WTC11 (cell line): ENCODE data around the gene SREBF2. TPM values are rescaled to one million over a fixed set of nuclear protein-coding genes. Genes with fewer than 3 reads are reported as not detected.

Experiments used
- ATF1 ChIP-seq: sonication (generic); formaldehyde crosslinking; IDR thresholded peaks from 2 replicates; pipeline ENCODE4 v1.8.1; 2023; ENCODE audit warnings: mild to moderate bottlenecking, moderate library complexity, missing genetic modification reagents
- CDX4 ChIP-seq: fragments of 250-450 bp; sonication (Bioruptor Pico); IDR thresholded peaks from 2 replicates; pipeline ENCODE4 v1.9.0; 2021; ENCODE audit warnings: moderate library complexity, mild to moderate bottlenecking, inconsistent platforms, borderline replicate concordance
- E2F4 ChIP-seq: sonication (generic); formaldehyde crosslinking; IDR thresholded peaks from 2 replicates; pipeline ENCODE4 v1.8.1; 2022; ENCODE audit warnings: low read depth, mild to moderate bottlenecking, moderate library complexity, missing genetic modification reagents, borderline replicate concordance
- ETV6 ChIP-seq: sonication (generic); formaldehyde crosslinking; IDR thresholded peaks from 2 replicates; pipeline ENCODE4 v1.8.1; 2022; ENCODE audit warnings: mild to moderate bottlenecking, missing genetic modification reagents
- HMGXB4 ChIP-seq: sonication (generic); formaldehyde crosslinking; IDR thresholded peaks from 2 replicates; pipeline ENCODE4 v1.8.1; 2023; ENCODE audit warnings: mild to moderate bottlenecking, moderate library complexity, missing genetic modification reagents
- IRF2 ChIP-seq: sonication (generic); formaldehyde crosslinking; IDR thresholded peaks from 2 replicates; pipeline ENCODE4 v1.8.0; 2022; ENCODE audit warnings: low read depth, missing genetic modification reagents, borderline replicate concordance
- NR1H2 ChIP-seq: sonication (generic); formaldehyde crosslinking; IDR thresholded peaks from 2 replicates; pipeline ENCODE4 v1.9.0; 2021; ENCODE audit warnings: mild to moderate bottlenecking, moderate library complexity, missing genetic modification reagents
- OVOL2 ChIP-seq: fragments of 250-450 bp; sonication (Bioruptor Pico); IDR thresholded peaks from 2 replicates; pipeline ENCODE4 v1.9.0; 2021; ENCODE audit warnings: mild to moderate bottlenecking, borderline replicate concordance
- RORB ChIP-seq: fragments of 250-450 bp; sonication (Bioruptor Pico); IDR thresholded peaks from 2 replicates; pipeline ENCODE4 v1.9.0; 2021; ENCODE audit warnings: mild to moderate bottlenecking
- TEAD1 ChIP-seq: sonication (generic); formaldehyde crosslinking; IDR thresholded peaks from 2 replicates; pipeline ENCODE4 v1.8.0; 2022; ENCODE audit warnings: mild to moderate bottlenecking, missing genetic modification reagents
- USF2 ChIP-seq: sonication (generic); formaldehyde crosslinking; IDR thresholded peaks from 2 replicates; pipeline ENCODE4 v1.8.1; 2023; ENCODE audit warnings: mild to moderate bottlenecking, missing genetic modification reagents, moderate library complexity
- ZNF121 ChIP-seq: sonication (generic); formaldehyde crosslinking; IDR thresholded peaks from 2 replicates; pipeline ENCODE4 v1.8.0; 2023; ENCODE audit warnings: missing genetic modification reagents
- ZNF263 ChIP-seq: sonication (generic); formaldehyde crosslinking; IDR thresholded peaks from 2 replicates; pipeline ENCODE4 v1.8.1; 2022; ENCODE audit warnings: low read depth, mild to moderate bottlenecking, moderate library complexity, missing genetic modification reagents
- ZNF317 ChIP-seq: sonication (generic); formaldehyde crosslinking; IDR thresholded peaks from 2 replicates; pipeline ENCODE4 v1.8.1; 2023; ENCODE audit warnings: low read depth, mild to moderate bottlenecking, moderate library complexity, missing genetic modification reagents, borderline replicate concordance
- ZNF396 ChIP-seq: fragments of 250-450 bp; sonication (Bioruptor Pico); IDR thresholded peaks from 2 replicates; pipeline ENCODE4 v1.8.0; 2021; ENCODE audit warnings: mild to moderate bottlenecking, moderate library complexity, borderline replicate concordance
- total RNA-seq: library from RNA; stranded (reverse); gene quantifications from 3 replicates; pipeline ENCODE4 v1.2.3, GENCODE V29; 2021
- TF ChIP-seq, protein P1 (sequence below): sonication (generic); formaldehyde crosslinking; IDR thresholded peaks from 2 replicates; pipeline ENCODE4 v1.8.0; 2023; ENCODE audit warnings: missing genetic modification reagents
- TF ChIP-seq, protein P2 (sequence below): sonication (generic); formaldehyde crosslinking; IDR thresholded peaks from 2 replicates; pipeline ENCODE4 v1.8.0; 2022; ENCODE audit warnings: mild to moderate bottlenecking, missing genetic modification reagents
- TF ChIP-seq, protein P3 (sequence below): fragments of 250-450 bp; sonication (Bioruptor Pico); IDR thresholded peaks from 2 replicates; pipeline ENCODE4 v1.9.0; 2021; ENCODE audit warnings: mild to moderate bottlenecking
- TF ChIP-seq, protein P4 (sequence below): sonication (generic); formaldehyde crosslinking; IDR thresholded peaks from 2 replicates; pipeline ENCODE4 v1.8.1; 2023; ENCODE audit warnings: mild to moderate bottlenecking, missing genetic modification reagents
- TF ChIP-seq, protein P5 (sequence below): fragments of 250-450 bp; sonication (Bioruptor Pico); IDR thresholded peaks from 2 replicates; pipeline ENCODE4 v1.9.0; 2021; ENCODE audit warnings: mild to moderate bottlenecking
- TF ChIP-seq, protein P6 (sequence below): sonication (generic); formaldehyde crosslinking; IDR thresholded peaks from 2 replicates; pipeline ENCODE4 v1.8.1; 2022; ENCODE audit warnings: mild to moderate bottlenecking, moderate library complexity, missing genetic modification reagents

The SREBF2 gene
- total RNA-seq, 1 experiment from 2014 or later = 151 TPM

DNA sequence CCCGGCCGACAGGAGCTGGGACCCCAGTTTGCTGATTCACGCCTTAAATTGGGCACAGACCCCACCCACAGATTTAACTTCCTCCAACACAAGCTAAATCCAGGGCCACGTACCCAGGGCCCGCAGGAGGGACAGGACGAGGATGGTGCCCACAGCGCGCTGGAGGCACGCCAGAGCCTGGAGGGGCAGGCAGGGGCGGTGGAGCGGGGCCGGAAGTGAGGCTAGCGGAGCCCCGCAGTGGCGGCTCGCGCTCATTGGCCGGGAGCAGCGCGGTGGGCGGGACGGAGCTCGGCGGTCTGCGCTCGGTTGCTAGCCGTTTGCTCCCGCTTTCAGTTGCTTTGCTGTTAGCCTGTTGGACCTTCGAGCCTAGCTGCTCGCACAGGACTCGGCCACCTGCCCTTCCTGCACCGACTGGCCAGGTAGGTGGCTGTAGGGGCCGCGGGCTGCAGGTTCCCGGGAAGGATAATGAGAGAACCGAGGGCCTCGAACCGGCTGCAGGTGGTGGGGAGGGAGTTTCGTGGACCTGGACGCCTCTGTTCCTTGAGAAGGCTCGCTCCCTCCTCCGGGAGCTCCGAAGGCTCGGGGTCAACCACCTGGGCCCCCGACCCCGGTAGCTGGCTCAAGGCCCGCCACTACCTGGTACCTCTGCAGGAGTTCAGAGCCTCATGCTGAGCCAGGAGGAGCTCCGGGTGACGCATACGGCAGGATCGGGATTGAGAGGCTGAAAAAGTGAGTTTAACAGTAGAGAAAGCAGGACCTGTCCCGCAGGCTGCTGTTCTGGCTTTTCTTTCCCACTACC, 32.4 kb upstream of the SREBF2 start, which contains the start of gene CCDC134 (continued):
- TF ChIP-seq E2F4 = no peak
- no peak for TF ChIP-seq ATF1 (CRISPR knock-in tag)
- TF ChIP-seq ZNF263 (CRISPR knock-in tag) = no peak
- TF ChIP-seq, protein P1, sequence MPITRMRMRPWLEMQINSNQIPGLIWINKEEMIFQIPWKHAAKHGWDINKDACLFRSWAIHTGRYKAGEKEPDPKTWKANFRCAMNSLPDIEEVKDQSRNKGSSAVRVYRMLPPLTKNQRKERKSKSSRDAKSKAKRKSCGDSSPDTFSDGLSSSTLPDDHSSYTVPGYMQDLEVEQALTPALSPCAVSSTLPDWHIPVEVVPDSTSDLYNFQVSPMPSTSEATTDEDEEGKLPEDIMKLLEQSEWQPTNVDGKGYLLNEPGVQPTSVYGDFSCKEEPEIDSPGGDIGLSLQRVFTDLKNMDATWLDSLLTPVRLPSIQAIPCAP (CRISPR knock-in tag) = no peak
- no peak for TF ChIP-seq IRF2 (CRISPR knock-in tag)
- TF ChIP-seq, protein P2, sequence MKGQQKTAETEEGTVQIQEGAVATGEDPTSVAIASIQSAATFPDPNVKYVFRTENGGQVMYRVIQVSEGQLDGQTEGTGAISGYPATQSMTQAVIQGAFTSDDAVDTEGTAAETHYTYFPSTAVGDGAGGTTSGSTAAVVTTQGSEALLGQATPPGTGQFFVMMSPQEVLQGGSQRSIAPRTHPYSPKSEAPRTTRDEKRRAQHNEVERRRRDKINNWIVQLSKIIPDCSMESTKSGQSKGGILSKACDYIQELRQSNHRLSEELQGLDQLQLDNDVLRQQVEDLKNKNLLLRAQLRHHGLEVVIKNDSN = peak; percentile 64; the same call in 1 of the 2 replicates
- TF ChIP-seq ZNF121 (CRISPR knock-in tag) = 0 out of 2 replicates have a peak, but pooled peaks have one; percentile 18
- TF ChIP-seq OVOL2 (CRISPR knock-in tag) = no peak
- TF ChIP-seq CDX4 (CRISPR knock-in tag) = no peak
- peak; percentile 50 for TF ChIP-seq HMGXB4
- TF ChIP-seq, protein P3, sequence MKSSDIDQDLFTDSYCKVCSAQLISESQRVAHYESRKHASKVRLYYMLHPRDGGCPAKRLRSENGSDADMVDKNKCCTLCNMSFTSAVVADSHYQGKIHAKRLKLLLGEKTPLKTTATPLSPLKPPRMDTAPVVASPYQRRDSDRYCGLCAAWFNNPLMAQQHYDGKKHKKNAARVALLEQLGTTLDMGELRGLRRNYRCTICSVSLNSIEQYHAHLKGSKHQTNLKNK (CRISPR knock-in tag) = no peak
- no peak for TF ChIP-seq ZNF317 (CRISPR knock-in tag)
- no peak for TF ChIP-seq RORB (CRISPR knock-in tag)
- 0 out of 2 replicates have a peak, but pooled peaks have one; percentile 20 for TF ChIP-seq USF2 (CRISPR knock-in tag)
- TF ChIP-seq, protein P4, sequence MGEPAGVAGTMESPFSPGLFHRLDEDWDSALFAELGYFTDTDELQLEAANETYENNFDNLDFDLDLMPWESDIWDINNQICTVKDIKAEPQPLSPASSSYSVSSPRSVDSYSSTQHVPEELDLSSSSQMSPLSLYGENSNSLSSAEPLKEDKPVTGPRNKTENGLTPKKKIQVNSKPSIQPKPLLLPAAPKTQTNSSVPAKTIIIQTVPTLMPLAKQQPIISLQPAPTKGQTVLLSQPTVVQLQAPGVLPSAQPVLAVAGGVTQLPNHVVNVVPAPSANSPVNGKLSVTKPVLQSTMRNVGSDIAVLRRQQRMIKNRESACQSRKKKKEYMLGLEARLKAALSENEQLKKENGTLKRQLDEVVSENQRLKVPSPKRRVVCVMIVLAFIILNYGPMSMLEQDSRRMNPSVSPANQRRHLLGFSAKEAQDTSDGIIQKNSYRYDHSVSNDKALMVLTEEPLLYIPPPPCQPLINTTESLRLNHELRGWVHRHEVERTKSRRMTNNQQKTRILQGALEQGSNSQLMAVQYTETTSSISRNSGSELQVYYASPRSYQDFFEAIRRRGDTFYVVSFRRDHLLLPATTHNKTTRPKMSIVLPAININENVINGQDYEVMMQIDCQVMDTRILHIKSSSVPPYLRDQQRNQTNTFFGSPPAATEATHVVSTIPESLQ (CRISPR knock-in tag) = no peak
- TF ChIP-seq ETV6 (CRISPR knock-in tag) = no peak; the same call in none of the 2 replicates
- TF ChIP-seq, protein P5, sequence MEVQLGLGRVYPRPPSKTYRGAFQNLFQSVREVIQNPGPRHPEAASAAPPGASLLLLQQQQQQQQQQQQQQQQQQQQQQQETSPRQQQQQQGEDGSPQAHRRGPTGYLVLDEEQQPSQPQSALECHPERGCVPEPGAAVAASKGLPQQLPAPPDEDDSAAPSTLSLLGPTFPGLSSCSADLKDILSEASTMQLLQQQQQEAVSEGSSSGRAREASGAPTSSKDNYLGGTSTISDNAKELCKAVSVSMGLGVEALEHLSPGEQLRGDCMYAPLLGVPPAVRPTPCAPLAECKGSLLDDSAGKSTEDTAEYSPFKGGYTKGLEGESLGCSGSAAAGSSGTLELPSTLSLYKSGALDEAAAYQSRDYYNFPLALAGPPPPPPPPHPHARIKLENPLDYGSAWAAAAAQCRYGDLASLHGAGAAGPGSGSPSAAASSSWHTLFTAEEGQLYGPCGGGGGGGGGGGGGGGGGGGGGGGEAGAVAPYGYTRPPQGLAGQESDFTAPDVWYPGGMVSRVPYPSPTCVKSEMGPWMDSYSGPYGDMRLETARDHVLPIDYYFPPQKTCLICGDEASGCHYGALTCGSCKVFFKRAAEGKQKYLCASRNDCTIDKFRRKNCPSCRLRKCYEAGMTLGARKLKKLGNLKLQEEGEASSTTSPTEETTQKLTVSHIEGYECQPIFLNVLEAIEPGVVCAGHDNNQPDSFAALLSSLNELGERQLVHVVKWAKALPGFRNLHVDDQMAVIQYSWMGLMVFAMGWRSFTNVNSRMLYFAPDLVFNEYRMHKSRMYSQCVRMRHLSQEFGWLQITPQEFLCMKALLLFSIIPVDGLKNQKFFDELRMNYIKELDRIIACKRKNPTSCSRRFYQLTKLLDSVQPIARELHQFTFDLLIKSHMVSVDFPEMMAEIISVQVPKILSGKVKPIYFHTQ (CRISPR knock-in tag) = no peak
- no peak for TF ChIP-seq ZNF396 (CRISPR knock-in tag)
- no peak; the same call in none of the 2 replicates for TF ChIP-seq TEAD1
- no peak for TF ChIP-seq NR1H2 (CRISPR knock-in tag)
- TF ChIP-seq, protein P6, sequence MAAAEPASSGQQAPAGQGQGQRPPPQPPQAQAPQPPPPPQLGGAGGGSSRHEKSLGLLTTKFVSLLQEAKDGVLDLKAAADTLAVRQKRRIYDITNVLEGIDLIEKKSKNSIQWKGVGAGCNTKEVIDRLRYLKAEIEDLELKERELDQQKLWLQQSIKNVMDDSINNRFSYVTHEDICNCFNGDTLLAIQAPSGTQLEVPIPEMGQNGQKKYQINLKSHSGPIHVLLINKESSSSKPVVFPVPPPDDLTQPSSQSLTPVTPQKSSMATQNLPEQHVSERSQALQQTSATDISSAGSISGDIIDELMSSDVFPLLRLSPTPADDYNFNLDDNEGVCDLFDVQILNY (CRISPR knock-in tag) = no peak; the same call in 1 of the 2 replicates
